SIG-M5 treated with dmso at 0.1 percent for 504 hours (cell line): ENCODE data around the gene TLE2.

ENCODE experiments used
- DNase-seq: peaks from one replicate; lab custom pipeline; 2025; ENCODE audit not compliant: unreplicated experiment; lab: John Stamatoyannopoulos, UW

The TLE2 gene

GRCh38 chr19:2962018-2962670, 66.9 kb downstream of the TLE2 start:
- DNase-seq = peak; percentile 77

GRCh38 chr19:2960120-2960519, 69.0 kb downstream of the TLE2 start:
- no peak for DNase-seq

GRCh38 chr19:2957160-2957559, 71.9 kb downstream of the TLE2 start:
- no peak for DNase-seq

GRCh38 chr19:2952953-2953481, 76.1 kb downstream of the TLE2 start:
- DNase-seq = peak; percentile 53

DNA sequence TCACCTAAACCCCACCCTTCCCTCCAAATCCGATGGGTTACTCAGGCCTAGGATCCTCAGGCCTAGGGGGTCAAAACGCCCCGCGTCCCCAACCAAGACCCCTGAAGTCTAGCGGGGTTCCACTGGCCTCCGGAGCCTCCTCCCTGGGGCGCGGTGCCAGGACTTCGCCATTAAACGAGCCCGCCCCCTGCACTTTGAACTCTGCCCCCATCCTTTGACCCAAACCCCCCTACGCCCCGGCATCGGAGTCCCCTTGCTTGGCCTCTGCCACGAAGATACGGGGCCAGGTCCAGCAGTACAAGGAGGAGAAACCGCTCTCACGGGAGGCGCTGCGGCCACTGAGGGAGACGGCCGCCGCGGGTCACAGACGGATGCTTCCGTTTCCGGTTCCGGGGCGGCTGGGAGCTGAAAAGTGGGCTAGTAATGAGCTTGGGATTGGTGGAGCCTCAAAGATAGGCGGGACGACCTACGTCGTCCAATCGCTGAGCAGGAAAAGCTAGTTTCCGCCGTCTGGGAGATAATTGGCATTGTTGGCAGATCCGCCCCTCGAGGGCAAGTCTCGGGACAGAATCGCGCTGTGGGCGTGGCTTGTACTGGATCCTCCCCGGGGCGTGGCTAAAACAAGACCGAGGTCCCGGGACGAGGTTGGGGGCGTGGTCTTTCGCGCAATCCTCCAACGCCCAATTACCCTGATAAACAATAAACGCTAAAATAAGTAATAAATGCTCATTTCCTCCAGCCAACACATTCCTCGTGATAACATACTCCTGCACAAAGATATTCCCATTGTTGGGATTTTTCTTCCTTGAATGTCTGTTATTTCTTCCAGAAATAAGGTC, 78.6 kb downstream of the TLE2 start:
- peak; percentile 98 for DNase-seq

DNA sequence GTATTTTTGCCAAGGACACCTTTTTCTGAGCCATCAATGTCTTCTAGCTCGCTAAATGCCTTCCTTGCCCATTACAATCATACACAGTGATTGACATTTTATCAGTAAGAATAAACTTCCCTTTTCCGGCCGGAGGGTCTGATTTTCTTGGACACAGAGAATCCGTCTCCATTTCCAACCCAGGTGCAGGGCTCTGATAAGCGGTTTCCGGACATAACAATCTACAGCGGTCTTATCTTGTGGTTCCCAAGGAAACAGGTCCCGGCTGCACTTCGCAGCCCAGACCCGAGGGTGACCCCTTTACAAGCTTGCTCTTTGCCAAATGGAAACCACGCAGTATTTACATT, 79.2 kb downstream of the TLE2 start:
- DNase-seq = no peak
